HT1080 (cell line): ENCODE measurements around the gene SLAIN2. TPM values are rescaled to one million over a fixed set of nuclear protein-coding genes. Genes with fewer than 3 reads are reported as not detected.
"Not testable (repeated sequence)": the region's sequence is repeated elsewhere in the genome, so short reads cannot be mapped to it uniquely, and the experiment has no call there.

Source experiments
- DNase-seq: peaks from one replicate; pipeline ENCODE4 v3.0.0-alpha.2; 2015; ENCODE audit warnings: low read depth
- polyA plus RNA-seq, 2 experiments: library from polyadenylated mRNA; depleted of rRNA; stranded (reverse); fragments of >200 nt; gene quantifications; 2 replicates each; pipeline ENCODE4 v1.2.3, GENCODE V29; 2015
- total RNA-seq: library from RNA; depleted of rRNA; stranded (reverse); fragments of >200 nt; shearing (Covaris generic); gene quantifications from 2 replicates; pipeline ENCODE4 v1.2.3, GENCODE V29; 2014; rRNA removed

Gene SLAIN2
- total RNA-seq, result 37.3 and 64.1 TPM in 2 replicates
- polyA plus RNA-seq (2015; cell fraction: cytosol; rRNA removed), result 48.3 and 61.6 TPM in 2 replicates
- polyA plus RNA-seq (2015; cell fraction: nucleus; rRNA removed), result 27.8 and 37.9 TPM in 2 replicates

- peak; percentile 94 for DNase-seq
Measured at GRCh38 chr4:48340965-48341775, at the start of gene SLAIN2. SLAIN2 (plus strand) TSS chr4:48341529; CDS start chr4:48341740, 211 bp downstream.

DNA sequence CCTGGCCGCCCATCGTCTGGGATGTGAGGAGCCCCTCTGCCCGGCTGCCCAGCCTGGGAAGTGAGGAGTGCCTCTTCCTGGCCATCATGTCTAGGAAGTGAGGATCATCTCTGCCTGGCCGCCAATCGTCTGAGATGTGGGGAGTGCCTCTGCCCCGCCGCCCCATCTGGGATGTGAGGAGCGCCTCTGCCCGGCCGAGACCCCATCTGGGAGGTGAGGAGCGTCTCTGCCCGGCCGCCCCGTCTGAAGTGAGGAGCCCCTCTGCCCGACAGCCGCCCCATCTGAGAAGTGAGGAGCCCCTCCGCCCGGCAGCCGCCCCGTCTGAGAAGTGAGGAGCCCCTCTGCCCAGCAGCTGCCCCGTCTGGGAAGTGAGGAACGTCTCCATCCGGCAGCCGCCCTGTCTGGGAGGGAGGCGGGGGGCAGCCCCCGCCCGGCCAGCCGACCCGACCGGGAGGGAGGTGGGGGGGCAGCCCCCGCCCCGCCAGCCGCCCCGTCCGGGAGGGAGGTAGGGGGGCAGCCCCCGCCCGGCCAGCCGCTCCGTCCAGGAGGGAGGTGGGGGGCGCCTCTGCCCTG is 49.0 kb upstream of the SLAIN2 start:
- not testable (repeated sequence) for DNase-seq

GRCh38 chr4:48295116-48295515 is 46.2 kb upstream of the SLAIN2 start:
- no peak for DNase-seq

GRCh38 chr4:48296365-48296764 is 45.0 kb upstream of the SLAIN2 start:
- no peak for DNase-seq

DNA sequence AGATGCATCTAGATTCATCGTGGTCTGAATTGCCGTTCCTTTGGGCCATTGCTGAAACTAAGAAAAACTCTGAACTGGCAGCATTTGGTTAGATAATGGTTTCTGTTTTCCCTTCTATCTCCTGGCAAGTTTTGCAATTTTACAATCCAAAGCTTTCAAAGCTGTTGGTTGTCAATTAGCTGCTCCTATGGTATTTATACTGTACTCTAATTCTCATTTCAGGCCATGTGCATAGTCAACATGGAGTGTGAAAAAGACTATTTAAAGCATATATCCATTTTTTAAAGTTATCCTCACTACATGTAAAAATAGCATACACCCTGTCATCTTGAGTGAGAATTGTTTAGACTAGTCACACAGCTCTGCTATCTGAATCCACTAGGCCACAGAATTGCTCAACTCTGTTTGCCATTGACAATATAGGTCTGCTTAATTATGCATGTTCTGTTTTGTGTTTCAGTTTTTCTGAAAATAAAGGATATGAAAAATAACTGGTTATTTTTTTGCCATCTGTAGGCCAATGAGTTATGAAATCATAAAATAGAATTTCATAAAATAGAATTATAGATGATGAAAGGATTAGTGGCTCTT is 44.0 kb upstream of the SLAIN2 start:
- no peak for DNase-seq

DNA sequence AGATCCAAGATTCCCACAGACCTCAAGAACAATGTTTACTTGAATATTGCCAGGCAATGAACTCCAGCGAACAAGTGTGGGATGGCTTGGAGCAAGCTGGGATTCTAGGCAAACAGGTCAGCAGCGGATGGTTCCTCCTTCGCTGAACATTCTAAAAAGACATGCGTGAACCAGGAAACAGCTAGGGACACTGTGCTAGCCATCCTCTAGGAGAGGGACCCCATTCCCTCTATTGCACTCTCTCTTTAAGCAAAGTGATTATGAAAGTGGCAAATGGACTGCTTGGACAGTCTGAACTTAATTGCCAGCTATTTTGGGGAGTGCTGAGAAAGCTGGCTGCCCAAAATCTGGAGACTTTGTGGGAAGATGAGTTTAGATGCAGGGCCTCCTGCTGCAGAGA is 41.8 kb upstream of the SLAIN2 start:
- DNase-seq, result no peak

- DNase-seq, result no peak
Measured at GRCh38 chr4:48300004-48300403, 41.3 kb upstream of the SLAIN2 start.

DNA sequence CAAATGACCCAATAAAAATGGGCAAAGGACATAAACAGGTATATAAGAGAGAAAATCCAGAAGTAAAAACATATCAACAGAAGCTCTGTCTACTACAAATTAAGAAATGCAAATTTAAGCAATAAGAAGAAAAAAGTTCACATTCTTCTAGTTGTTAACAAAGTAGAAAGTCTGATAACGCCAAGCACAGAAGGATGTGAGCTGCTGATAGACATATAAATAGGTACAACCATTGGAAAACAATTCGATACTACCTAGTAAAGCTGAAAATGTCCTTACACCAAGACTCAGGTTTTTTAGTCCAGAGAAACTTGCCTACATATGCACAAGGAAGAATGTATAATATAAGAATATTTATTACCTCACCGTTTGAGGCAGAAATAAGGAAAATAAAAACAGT is 35.8 kb upstream of the SLAIN2 start:
- DNase-seq, result no peak

DNA sequence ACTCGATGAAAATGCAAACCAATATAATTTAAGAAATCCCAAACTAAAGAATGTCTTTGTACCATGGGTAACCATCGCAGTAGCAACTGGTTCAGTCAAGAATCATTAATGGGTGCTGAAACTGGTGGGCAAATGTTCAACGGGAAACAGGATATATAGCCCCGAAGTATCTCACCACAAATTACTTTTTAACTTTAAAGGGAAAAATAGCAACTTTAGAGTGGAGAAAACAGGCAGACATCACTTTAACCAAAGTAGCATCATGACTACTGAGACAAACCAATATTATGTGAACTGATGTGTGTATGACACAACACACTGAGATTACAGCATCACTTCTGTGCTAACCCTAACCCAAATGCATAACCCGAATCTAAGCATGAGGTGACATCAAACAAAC is 33.8 kb upstream of the SLAIN2 start:
- DNase-seq, result no peak

GRCh38 chr4:48308901-48309300 is 32.4 kb upstream of the SLAIN2 start:
- no peak for DNase-seq

DNA sequence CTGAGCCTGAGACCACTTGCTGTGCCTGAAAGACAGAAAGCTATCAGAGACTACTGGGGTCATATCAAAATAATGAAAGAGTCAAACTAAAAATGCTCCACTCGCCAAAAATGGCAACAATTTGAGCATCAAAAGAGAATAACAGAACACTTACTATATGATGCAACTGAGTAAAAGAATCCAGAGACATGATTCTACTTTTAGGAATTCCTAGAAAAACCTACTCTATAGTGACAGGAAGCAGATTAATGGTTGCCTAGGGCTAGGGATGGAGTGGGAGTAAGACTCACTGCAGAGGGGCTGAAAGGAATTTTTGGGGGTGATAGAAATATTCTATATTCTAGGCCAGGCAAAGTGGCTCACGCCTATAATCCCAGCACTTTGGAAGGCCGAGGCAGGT is 29.4 kb upstream of the SLAIN2 start:
- no peak for DNase-seq

DNA sequence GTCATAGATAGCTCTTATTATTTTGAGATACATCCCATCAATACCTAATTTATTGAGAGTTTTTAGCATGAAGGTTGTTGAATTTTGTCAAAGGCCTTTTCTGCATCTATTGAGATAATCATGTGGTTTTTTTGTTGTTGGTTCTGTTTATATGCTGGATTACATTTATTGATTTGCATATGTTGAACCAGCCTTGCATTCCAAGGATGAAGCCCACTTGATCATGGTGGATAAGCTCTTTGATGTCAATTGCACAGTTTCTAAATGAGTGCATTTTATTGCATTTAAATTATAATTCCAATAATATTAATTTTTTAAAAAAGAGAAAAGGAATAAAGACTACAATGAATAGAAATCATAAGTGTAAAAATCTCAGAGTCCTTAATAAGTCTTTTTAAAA is 26.6 kb upstream of the SLAIN2 start:
- not testable (repeated sequence) for DNase-seq

- DNase-seq, result peak; percentile 69
Measured at GRCh38 chr4:48315728-48316630, 25.4 kb upstream of the SLAIN2 start.

- no peak for DNase-seq
Measured at GRCh38 chr4:48321312-48321711, 20.0 kb upstream of the SLAIN2 start.

- no peak for DNase-seq
Measured at GRCh38 chr4:48322063-48322462, 19.3 kb upstream of the SLAIN2 start.

- no peak for DNase-seq
Measured at GRCh38 chr4:48324281-48324680, 17.0 kb upstream of the SLAIN2 start.

DNA sequence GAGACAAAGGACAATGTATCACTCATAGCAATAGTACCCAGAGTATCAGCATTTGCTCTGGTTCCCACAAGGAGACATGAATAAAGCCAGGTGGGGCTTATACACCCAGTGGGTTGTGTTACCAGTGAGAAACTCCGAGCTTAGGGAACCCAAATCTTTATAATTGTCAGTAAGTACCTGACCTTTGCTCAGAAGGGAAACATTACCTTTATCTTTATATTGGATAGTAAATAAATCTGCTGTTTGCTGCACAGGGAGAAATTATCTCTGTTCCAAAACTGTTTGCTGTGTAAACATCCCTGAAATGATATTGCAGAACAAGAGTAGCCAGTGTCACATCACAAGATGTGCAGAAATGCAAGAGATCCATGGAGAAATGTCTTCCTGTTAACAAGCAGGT is 12.1 kb upstream of the SLAIN2 start:
- DNase-seq, result no peak

- peak; percentile 79 for DNase-seq
Measured at GRCh38 chr4:48329976-48330375, 11.4 kb upstream of the SLAIN2 start.

GRCh38 chr4:48331577-48332330 is 9.6 kb upstream of the SLAIN2 start:
- DNase-seq, result peak; percentile 38

- no peak for DNase-seq
Measured at GRCh38 chr4:48332661-48333060, 8.7 kb upstream of the SLAIN2 start.

GRCh38 chr4:48333587-48333986 is 7.7 kb upstream of the SLAIN2 start:
- no peak for DNase-seq
